Measurements from ENCODE around the gene CEACAM16. TPM values are rescaled to one million over a fixed set of nuclear protein-coding genes. Genes with fewer than 3 reads are reported as not detected.

Gene CEACAM16
- total RNA-seq, 1 donor from 2014 or later = not detected

- no peaks in the 10 kb centered on the region for H3K27me3 ChIP-seq
- no peaks in the 10 kb centered on the region for H3K9me3 ChIP-seq
- ATAC-seq = peak; percentile 48
- peak; percentile 79 for DNase-seq
- H3K36me3 ChIP-seq = no peaks in the 10 kb centered on the region
- no peak overlapping the region for H3K4me3 ChIP-seq
- peaks cover 40% of the 10 kb centered on the region for H3K4me1 ChIP-seq
- intact Hi-C loops (cut with DNase I) = no loop called here
- TF ChIP-seq, protein P1, sequence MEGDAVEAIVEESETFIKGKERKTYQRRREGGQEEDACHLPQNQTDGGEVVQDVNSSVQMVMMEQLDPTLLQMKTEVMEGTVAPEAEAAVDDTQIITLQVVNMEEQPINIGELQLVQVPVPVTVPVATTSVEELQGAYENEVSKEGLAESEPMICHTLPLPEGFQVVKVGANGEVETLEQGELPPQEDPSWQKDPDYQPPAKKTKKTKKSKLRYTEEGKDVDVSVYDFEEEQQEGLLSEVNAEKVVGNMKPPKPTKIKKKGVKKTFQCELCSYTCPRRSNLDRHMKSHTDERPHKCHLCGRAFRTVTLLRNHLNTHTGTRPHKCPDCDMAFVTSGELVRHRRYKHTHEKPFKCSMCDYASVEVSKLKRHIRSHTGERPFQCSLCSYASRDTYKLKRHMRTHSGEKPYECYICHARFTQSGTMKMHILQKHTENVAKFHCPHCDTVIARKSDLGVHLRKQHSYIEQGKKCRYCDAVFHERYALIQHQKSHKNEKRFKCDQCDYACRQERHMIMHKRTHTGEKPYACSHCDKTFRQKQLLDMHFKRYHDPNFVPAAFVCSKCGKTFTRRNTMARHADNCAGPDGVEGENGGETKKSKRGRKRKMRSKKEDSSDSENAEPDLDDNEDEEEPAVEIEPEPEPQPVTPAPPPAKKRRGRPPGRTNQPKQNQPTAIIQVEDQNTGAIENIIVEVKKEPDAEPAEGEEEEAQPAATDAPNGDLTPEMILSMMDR (IDR thresholded peaks at IDR 0.05) = no peak
- H3K27ac ChIP-seq = no peak overlapping the region
These were observed 27.5 kb downstream of the CEACAM16 start for GRCh38 chr19:44726465-44726864.

- Histone ChIP-seq H3K4me1 (peaks cover 29% of the 10 kb centered on the region), H3K36me3 (no peaks in the 10 kb centered on the region)
- intact Hi-C loops (cut with DNase I) = no loop called here
These were observed 29.2 kb downstream of the CEACAM16 start for GRCh38 chr19:44728178-44728577.

DNA sequence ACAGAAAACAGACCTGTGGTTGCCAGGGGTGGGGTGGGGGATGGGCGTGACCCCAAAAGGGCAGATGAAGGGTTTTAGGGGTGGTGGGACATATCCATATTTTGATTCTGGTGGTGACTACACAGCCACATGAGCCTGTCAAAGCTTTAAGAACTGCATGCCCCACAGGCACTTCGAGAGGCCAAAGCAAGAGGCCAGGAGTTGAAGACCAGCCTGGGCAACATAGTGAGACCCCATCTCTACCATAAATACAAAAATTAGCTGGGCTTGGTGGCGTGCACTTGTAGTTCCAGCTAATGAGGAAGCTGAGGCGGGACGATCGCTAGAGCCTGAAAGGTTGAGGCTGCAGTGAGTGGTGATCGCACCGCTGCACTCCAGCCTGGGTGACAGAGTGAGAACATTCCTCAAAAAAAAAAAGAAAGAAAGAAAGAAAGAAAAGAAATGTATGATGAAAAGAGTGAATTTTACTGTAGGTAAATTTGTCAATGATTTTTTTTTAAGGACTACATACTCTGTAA, 30.6 kb downstream of the CEACAM16 start:
- Histone ChIP-seq H3K36me3 (no peaks in the 10 kb centered on the region), H3K4me1 (peaks cover 15% of the 10 kb centered on the region), H3K27me3 (no peaks in the 10 kb centered on the region), H3K9me3 (no peaks in the 10 kb centered on the region), H3K4me3 (no peak overlapping the region), H3K27ac (no peak overlapping the region)
- ATAC-seq (no peak), DNase-seq (no peak)
- intact Hi-C loops (cut with DNase I) = no loop called here
- TF ChIP-seq, protein P1 (IDR thresholded peaks at IDR 0.05) = no peak

More at GRCh38 chr19:44728178-44728577, 29.2 kb downstream of the CEACAM16 start:
- no peaks in the 10 kb centered on the region for H3K27me3 ChIP-seq
- TF ChIP-seq, protein P1 (IDR thresholded peaks at IDR 0.05) = no peak
- H3K4me3 ChIP-seq = no peak overlapping the region
- ATAC-seq (no peak), DNase-seq (no peak)
- no peak overlapping the region for H3K27ac ChIP-seq
- no peaks in the 10 kb centered on the region for H3K9me3 ChIP-seq

GRCh38 chr19:44731081-44731480, 32.1 kb downstream of the CEACAM16 start:
- Histone ChIP-seq H3K4me1 (no peaks in the 10 kb centered on the region), H3K9me3 (no peaks in the 10 kb centered on the region), H3K27ac (no peak overlapping the region), H3K36me3 (no peaks in the 10 kb centered on the region), H3K4me3 (no peak overlapping the region), H3K27me3 (no peaks in the 10 kb centered on the region)
- TF ChIP-seq, protein P1 (IDR thresholded peaks at IDR 0.05) = no peak
- no peak for ATAC-seq
- no peak for DNase-seq
- intact Hi-C loops (cut with DNase I) = no loop called here

DNA sequence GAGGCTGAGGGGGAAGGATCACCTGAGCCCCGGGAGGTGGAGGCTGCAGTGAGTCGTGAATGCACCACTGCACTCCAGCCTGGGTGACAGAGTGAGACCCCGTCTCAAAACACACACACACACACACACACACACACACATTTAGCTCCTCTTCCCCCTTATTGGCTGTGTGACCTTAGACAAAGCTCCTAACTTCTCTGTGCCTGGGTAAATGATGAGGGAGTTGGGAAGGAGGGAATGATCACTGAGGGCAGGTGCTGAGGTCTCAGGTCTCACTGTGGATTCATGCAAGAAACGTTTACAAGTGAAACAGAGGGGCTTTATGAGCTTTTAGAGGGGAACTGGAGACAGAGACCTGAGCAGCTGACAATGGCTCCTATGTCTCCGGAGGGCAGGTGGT, 32.7 kb downstream of the CEACAM16 start:
- ATAC-seq = no peak
- DNase-seq = no peak

More for the DNA sequence above, 32.7 kb downstream of the CEACAM16 start:
- no peaks in the 10 kb centered on the region for H3K4me1 ChIP-seq
- no peaks in the 10 kb centered on the region for H3K9me3 ChIP-seq
- intact Hi-C loops (cut with DNase I) = no loop called here
- no peaks in the 10 kb centered on the region for H3K27me3 ChIP-seq
- H3K36me3 ChIP-seq = no peaks in the 10 kb centered on the region
- H3K27ac ChIP-seq = no peak overlapping the region
- no peak overlapping the region for H3K4me3 ChIP-seq
- TF ChIP-seq, protein P1 (IDR thresholded peaks at IDR 0.05) = no peak
